ENCODE data around the gene SETD7. TPM values are rescaled to one million over a fixed set of nuclear protein-coding genes. Genes with fewer than 3 reads are reported as not detected.

Gene SETD7
- total and polyA plus RNA-seq, 2 of the 8 experiments (the other 6 are each of a cell fraction or from before 2014, with no cell fraction given), result 1.5 to 4.6 TPM

DNA sequence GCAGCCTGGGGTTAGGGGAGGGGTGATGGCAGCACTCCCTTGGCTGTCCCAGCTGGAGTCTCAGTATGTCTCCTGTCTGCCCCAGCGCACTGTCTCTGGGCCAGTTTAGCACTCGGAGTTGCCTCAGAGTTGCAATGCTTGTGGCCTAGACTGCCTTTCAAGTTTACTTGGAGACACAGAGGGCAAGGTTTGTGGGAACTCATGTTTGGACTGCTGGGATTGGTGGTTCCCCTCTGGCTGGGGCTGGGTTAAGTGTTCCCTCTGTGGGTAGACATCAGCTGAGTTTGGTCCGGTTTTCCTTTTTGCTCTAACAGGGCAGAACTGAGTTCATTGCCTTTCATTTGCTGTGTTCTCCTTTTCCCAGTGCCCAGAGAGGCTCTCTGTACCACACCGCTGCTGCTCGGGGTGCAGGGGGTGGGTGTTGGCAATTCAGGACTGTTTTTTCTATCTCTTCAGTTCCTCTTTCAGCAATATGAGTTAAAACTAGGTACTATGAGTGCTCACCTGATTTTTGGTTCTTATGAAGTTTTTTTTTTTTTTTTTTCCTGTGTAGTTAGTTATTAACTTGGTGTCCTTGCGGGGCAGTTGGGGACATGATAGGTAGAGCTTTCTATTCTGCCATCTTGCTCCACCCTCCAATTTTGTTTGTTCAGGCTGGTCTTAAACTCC lies 84.9 kb downstream of the SETD7 start:
- Histone ChIP-seq H2BK20ac (ENCODE audit: low read length) (no peak overlapping the region), H3K79me1 (ENCODE audit: low read depth, low read length) (peaks cover 11% of the 10 kb centered on the region; the same call in 1 of the 2 replicates), H3K9ac (replicated peaks in 1 of 4; ENCODE audit: extremely low read depth in 1 of 4, low read depth in 3 of 4, low read length in 3 of 4) (no peak overlapping the region), H4K8ac (ENCODE audit: extremely low read depth, insufficient read depth, low read length) (no peak overlapping the region), H4K5ac (ENCODE audit: insufficient read length, low read depth, low read length) (no peak overlapping the region), H3K18ac (ENCODE audit: extremely low read depth, low read length) (no peak overlapping the region), H3K4me3 (ENCODE audit: extremely low read depth in 1 of 4, insufficient read depth in 2 of 4, low read depth in 3 of 4, low read length in 4 of 4) (no peak overlapping the region), H2BK5ac (ENCODE audit: low read depth, low read length) (no peak overlapping the region), H3K14ac (ENCODE audit: insufficient read length) (no peak overlapping the region), H3K36me3 (ENCODE audit: control insufficient read depth in 2 of 4, insufficient read depth in 4 of 4, low read length in 3 of 4) (peaks cover 0 to 17% (median 9%) of the 10 kb centered on the region in 4 experiments; a peak in 5 of 8 replicates), H2BK120ac (replicated peaks; ENCODE audit: low read depth, low read length) (no peak overlapping the region), H3K27me3 (replicated peaks in 1 of 4; ENCODE audit: control insufficient read depth in 3 of 4, extremely low read depth in 1 of 4, insufficient read depth in 3 of 4, low read length in 3 of 4) (no peaks in the 10 kb centered on the region), H2BK15ac (ENCODE audit: low read length) (no peak overlapping the region), H3K4ac (replicated peaks; ENCODE audit: insufficient read length, low read depth, low read length) (no peak overlapping the region), H3K9me3 (ENCODE audit: insufficient read depth in 2 of 2, low read depth in 1 of 2, low read length in 1 of 2) (peaks cover 0 to 12% of the 10 kb centered on the region in 2 experiments; a peak in 1 of 4 replicates), H3K56ac (replicated peaks; ENCODE audit: insufficient read length, low read depth, low read length) (no peak overlapping the region), H3K23ac (ENCODE audit: insufficient read length) (no peak overlapping the region), H4K20me1 (replicated peaks in 1 of 2; ENCODE audit: control insufficient read depth in 1 of 2, insufficient read depth in 2 of 2, low read length in 2 of 2) (no peaks in the 10 kb centered on the region), H2BK12ac (ENCODE audit: low read depth, low read length) (no peak overlapping the region), H2AFZ (ENCODE audit: low read length) (no peak overlapping the region), H3K23me2 (ENCODE audit: low read depth, low read length) (no peaks in the 10 kb centered on the region), H4K91ac (replicated peaks; ENCODE audit: insufficient read length, low read length) (no peak overlapping the region), H3K4me1 (replicated peaks in 1 of 4; ENCODE audit: control insufficient read depth in 3 of 4, insufficient read depth in 4 of 4, low read length in 3 of 4) (no peaks in the 10 kb centered on the region), H2AK5ac (ENCODE audit: low read depth, low read length) (no peak overlapping the region), H3K27ac (ENCODE audit: low read depth, low read length) (no peak overlapping the region), H3K4me2 (ENCODE audit: insufficient read depth in 1 of 2, low read depth in 2 of 2, low read length in 2 of 2) (no peak overlapping the region), H3K79me2 (ENCODE audit: control insufficient read depth in 1 of 2, insufficient read depth in 2 of 2, low read length in 2 of 2) (peaks cover 0 to 33% of the 10 kb centered on the region in 2 experiments; a peak in 3 of 4 replicates)
- 95% methylated on average over 5 of the region's 6 CpGs; no CpG with 5 or more reads in 1 of the 2 experiments for WGBS, 2 experiments (ENCODE audit: extremely low coverage in 1 of 2, insufficient coverage in 1 of 2, insufficient read length in 1 of 2, insufficient replicate concordance in 2 of 2, low coverage in 1 of 2, low lambda C conversion rate in 2 of 2, missing lambda C conversion rate in 1 of 2)
- FAIRE-seq (no peak), DNase-seq (ENCODE audit: low read depth in 1 of 2, low spot score in 2 of 2) (no peak)
- TF ChIP-seq CHD2 (IDR thresholded peaks at IDR 0.05; ENCODE audit: low read length) (no peak), KDM4A (IDR thresholded peaks at IDR 0.05; ENCODE audit: low read depth, low read length, severe bottlenecking) (no peak), SRF (IDR thresholded peaks at IDR 0.05; ENCODE audit: low read depth, low read length) (no peak), CBX5 (IDR thresholded peaks at IDR 0.05; ENCODE audit: low read depth, low read length) (no peak), EGR1 (IDR thresholded peaks at IDR 0.05; ENCODE audit: borderline replicate concordance, low read depth, low read length) (no peak), RXRA (IDR thresholded peaks at IDR 0.05; ENCODE audit: insufficient read depth, low read depth, low read length) (no peak), YY1 (IDR thresholded peaks at IDR 0.05; ENCODE audit: low read depth, low read length) (no peak)
- TF ChIP-seq, protein P1, sequence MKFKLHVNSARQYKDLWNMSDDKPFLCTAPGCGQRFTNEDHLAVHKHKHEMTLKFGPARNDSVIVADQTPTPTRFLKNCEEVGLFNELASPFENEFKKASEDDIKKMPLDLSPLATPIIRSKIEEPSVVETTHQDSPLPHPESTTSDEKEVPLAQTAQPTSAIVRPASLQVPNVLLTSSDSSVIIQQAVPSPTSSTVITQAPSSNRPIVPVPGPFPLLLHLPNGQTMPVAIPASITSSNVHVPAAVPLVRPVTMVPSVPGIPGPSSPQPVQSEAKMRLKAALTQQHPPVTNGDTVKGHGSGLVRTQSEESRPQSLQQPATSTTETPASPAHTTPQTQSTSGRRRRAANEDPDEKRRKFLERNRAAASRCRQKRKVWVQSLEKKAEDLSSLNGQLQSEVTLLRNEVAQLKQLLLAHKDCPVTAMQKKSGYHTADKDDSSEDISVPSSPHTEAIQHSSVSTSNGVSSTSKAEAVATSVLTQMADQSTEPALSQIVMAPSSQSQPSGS (IDR thresholded peaks at IDR 0.05; ENCODE audit: low read length), result no peak
- ChIA-PET CTCF (ENCODE audit: partially characterized antibody) (interaction anchor here (1.5 to 2.5 kb wide), 2 partner anchors 26 to 38 kb away, joined by 4 to 9 read pairs; no protein-coding TSS in a partner anchor), POLR2A (ENCODE audit: partially characterized antibody) (no interaction called here)

Data from H1 (cell line).